ENCODE data around the gene HSFX1.

HSFX1 gene

DNA sequence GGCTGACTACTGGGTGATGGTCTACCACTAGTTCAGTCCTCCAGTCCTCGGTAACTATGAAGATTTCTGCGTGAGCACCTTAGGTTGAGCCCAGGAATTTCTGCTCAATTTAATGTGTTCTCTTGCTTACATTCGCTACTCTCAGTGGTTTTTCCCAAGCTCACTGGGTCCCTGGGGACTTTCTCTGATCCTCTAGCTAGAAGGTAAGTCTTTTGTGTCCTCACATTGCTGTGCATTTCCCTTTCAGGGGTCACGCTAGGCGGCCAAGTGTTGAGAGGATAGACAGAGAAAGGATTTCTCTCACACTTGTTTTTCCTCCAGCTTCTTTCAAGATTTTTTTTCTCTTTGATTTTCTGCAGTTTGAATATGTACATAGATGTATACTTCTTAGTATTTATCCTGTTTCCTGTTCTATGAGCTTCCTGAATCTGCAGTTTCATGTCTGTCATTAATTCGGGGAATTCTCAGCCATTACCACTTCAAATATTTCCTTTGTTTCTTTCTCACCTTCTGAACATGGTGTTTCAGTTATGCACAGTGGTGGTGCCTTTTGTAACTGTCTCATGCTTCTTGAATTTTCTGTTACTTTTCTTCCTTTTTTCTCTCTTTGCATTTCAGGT, 25.3 kb downstream of the HSFX1 start:
- Histone ChIP-seq H3K27me3 (no peaks in the 10 kb centered on the region), H3K4me3 (ENCODE audit: low read depth in 1 of 2, low read length in 1 of 2) (no peak overlapping the region), H3K36me3 (no peaks in the 10 kb centered on the region), H3K9me3 (no peaks in the 10 kb centered on the region), H3K4me1 (ENCODE audit: control insufficient read depth in 1 of 2, insufficient read depth in 1 of 2, low read depth in 1 of 2, low read length in 1 of 2) (no peaks in the 10 kb centered on the region), H3K27ac (no peak overlapping the region)
- TF ChIP-seq, protein P1, sequence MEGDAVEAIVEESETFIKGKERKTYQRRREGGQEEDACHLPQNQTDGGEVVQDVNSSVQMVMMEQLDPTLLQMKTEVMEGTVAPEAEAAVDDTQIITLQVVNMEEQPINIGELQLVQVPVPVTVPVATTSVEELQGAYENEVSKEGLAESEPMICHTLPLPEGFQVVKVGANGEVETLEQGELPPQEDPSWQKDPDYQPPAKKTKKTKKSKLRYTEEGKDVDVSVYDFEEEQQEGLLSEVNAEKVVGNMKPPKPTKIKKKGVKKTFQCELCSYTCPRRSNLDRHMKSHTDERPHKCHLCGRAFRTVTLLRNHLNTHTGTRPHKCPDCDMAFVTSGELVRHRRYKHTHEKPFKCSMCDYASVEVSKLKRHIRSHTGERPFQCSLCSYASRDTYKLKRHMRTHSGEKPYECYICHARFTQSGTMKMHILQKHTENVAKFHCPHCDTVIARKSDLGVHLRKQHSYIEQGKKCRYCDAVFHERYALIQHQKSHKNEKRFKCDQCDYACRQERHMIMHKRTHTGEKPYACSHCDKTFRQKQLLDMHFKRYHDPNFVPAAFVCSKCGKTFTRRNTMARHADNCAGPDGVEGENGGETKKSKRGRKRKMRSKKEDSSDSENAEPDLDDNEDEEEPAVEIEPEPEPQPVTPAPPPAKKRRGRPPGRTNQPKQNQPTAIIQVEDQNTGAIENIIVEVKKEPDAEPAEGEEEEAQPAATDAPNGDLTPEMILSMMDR (IDR thresholded peaks at IDR 0.05) = no peak

DNA sequence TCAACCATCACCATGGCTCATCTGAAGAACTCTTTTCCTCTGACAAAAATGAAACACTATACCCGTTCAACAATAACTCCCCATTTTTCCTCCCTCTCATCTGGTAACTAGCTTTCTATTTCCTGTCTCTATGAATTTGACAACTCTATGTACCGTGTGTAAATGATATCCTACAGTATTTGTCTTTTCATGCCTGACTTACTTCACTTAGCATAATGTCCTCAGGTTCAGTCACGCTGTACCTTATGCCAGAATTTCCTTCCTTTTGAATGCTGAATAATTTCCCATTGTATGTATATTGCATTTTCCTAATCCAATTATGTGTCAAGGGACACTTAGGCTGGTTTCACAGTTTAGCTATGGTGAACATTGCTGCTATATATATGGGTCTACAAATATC, 26.1 kb downstream of the HSFX1 start:
- TF ChIP-seq, protein P1 (IDR thresholded peaks at IDR 0.05) = no peak
- Histone ChIP-seq H3K4me3 (ENCODE audit: low read depth in 1 of 2, low read length in 1 of 2) (no peak overlapping the region), H3K36me3 (no peaks in the 10 kb centered on the region), H3K9me3 (no peaks in the 10 kb centered on the region), H3K27me3 (no peaks in the 10 kb centered on the region), H3K4me1 (ENCODE audit: control insufficient read depth in 1 of 2, insufficient read depth in 1 of 2, low read depth in 1 of 2, low read length in 1 of 2) (no peaks in the 10 kb centered on the region), H3K27ac (no peak overlapping the region)

DNA sequence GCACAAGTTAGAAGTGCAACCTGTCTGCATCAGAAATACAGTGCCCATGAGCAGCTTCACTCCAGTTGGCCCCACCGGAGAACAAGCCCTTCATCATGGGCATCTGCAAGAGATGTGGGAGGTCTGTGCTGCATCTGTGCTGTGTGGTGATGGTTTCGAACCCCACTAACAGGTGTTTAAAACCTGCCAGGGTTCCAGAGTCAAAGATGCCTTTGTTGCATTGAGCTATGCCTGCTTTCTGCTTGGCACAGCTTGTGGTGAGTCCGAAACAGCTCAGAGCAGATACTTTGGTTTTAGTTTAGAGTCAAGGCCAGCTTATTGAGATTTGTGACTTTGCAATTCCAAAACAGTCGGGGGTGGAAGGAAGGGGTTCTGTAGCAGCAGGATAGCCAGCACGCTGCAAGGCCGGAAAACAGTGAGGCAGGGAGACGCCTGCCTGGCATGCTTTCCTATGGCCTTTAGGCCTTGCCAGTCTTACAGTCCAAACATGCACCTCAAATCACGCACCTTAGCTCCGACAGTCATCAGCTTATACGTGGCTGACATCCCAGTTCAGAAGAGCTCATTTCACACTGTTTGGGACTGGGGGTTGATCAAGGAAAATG, 29.7 kb downstream of the HSFX1 start:
- TF ChIP-seq, protein P1 (IDR thresholded peaks at IDR 0.05) = no peak
- H3K4me1 ChIP-seq (ENCODE audit: control insufficient read depth in 1 of 2, insufficient read depth in 1 of 2, low read depth in 1 of 2, low read length in 1 of 2) = no peaks in the 10 kb centered on the region

DNA sequence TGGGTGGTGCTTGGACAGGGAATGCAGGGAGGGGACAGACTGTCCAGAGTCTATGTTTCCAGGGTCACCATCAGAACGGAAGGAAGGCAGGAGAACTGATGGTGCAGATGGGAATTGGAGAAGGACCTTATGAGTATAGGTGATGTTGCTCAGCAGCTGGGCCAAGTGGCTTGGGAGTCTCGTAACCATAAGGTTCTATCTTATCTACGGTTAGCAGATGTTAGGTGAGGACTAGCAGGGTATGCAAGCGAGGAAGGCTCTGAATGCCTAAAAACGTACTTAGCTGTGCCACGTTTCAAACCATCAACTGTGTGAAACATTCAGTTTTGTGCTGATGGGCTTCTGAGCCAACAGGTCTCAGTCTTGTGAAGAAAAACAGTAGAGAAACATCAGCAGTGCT, 30.2 kb downstream of the HSFX1 start:
- Histone ChIP-seq H3K27me3 (no peaks in the 10 kb centered on the region), H3K27ac (no peak overlapping the region), H3K36me3 (no peaks in the 10 kb centered on the region), H3K4me3 (ENCODE audit: low read depth in 1 of 2, low read length in 1 of 2) (no peak overlapping the region), H3K4me1 (ENCODE audit: control insufficient read depth in 1 of 2, insufficient read depth in 1 of 2, low read depth in 1 of 2, low read length in 1 of 2) (no peaks in the 10 kb centered on the region), H3K9me3 (no peaks in the 10 kb centered on the region)
- TF ChIP-seq, protein P1 (IDR thresholded peaks at IDR 0.05) = no peak

More for the DNA sequence above, 29.7 kb downstream of the HSFX1 start:
- Histone ChIP-seq H3K9me3 (no peaks in the 10 kb centered on the region), H3K27ac (no peak overlapping the region), H3K36me3 (no peaks in the 10 kb centered on the region), H3K4me3 (ENCODE audit: low read depth in 1 of 2, low read length in 1 of 2) (no peak overlapping the region), H3K27me3 (no peaks in the 10 kb centered on the region)

DNA sequence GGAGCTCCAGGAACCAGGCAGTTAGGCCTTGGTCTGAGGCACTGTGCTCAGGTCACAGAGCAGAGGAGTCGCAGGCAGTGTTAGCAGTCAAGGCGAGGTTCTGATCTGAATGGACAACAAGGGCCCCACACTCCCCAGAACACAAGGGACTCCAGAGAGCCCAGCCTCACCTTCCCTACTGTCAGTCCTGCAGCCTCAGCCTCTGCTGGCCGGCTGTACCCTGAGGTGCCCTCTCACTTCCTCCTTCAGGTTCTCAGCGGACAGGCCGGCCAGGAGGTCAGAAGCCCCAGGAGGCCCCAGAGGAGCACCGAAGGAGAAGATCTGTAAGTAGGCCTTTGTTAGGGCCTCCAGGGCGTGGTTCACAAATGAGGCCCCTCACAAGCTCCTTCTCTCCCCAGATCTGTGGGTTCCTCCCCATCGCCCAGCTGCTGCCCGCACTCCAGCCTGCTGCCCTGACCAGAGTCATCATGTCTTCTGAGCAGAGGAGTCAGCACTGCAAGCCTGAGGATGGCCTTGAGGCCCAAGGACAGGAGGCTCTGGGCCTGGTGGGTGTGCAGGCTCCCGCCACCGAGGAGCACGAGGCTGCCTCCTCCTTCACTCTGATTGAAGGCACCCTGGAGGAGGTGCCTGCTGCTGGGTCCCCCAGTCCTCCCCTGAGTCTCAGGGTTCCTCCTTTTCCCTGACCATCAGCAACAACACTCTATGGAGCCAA, 34.0 kb downstream of the HSFX1 start:
- Histone ChIP-seq H3K4me1 (ENCODE audit: control insufficient read depth in 1 of 2, insufficient read depth in 1 of 2, low read depth in 1 of 2, low read length in 1 of 2) (no peaks in the 10 kb centered on the region), H3K4me3 (ENCODE audit: low read depth in 1 of 2, low read length in 1 of 2) (no peak overlapping the region), H3K9me3 (no peaks in the 10 kb centered on the region), H3K27me3 (no peaks in the 10 kb centered on the region), H3K27ac (no peak overlapping the region), H3K36me3 (no peaks in the 10 kb centered on the region)
- TF ChIP-seq, protein P1 (IDR thresholded peaks at IDR 0.05) = no peak
